ENCODE data around the gene NR6A1.

Gene NR6A1

GRCh38 chr9:124780757-124781151, 9.6 kb upstream of the NR6A1 start:
- TF ChIP-seq CTCF (IDR thresholded peaks at IDR 0.05; ENCODE audit: low read depth, low read length): no peak
- DNase-seq (ENCODE audit: extremely low read depth, low read depth): no peak

DNA sequence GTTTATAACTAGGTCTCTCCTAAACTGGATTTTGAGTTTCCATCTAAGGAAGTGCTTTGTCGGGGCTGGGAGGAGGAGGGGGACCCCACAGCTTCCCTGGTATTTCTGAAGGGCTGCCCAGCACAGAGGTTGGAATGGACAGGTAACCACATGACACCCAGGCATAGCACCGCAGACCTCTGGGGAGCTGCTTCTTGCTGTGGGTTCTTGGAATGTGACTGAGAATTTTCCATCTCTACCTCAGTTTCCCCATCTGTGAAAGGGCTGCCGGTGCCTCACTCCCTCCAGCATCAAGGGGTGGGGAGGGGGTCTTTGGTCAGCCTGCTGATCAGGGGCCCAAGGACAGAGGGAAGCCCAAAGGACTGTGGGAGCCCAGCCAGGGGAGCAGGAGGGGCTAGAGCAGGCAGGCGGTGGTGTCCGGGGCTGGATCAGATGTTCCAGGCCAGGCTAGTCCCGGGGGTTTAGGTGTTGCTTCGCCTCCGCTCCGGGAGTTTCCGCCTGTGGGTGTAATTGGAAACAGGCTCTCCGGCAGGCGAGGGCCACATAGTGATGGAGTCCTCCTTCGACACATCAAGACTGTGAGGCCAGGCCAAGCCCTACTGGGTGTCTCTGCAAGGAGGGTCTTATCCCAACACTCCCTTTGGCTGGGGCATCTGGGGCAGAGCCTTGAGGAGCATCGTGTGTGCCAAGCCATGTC, 9.1 kb upstream of the NR6A1 start:
- no peak for TF ChIP-seq CTCF (IDR thresholded peaks at IDR 0.05; ENCODE audit: low read depth, low read length)
- no peak for DNase-seq (ENCODE audit: extremely low read depth, low read depth)

DNA sequence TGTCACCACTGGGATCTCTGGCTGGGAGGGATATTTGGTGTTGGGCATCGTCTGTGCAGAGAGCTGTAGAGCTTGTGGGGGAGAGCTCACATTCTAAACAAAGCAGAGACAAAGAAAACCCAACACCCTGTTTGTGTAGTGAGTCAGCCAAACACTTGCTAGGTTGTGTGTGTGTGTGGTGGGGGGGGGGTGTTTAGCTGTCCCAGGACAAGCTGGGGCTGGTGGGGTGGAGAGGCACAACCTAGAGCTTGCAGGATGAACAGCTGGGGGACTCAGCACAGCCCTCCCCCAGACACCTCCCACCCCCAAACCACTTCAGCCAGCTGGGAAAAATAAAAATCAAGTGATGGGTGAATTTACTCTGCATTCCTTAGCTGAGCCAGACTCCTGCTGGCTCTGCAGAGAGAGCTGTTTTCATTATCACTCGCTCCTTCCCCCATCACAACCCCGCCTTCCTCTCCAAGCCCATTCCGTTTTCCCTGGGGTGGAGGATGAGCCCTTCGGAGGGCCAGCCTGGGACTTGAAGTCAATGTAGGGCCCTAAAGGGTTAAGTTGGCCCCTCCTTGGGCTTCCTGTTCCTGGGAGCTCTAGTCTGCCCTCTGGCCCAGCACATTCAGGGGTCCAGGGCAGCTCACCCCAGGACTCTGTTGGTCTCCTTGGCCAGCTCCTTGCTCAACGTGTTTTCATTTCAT, 8.4 kb upstream of the NR6A1 start:
- DNase-seq (ENCODE audit: extremely low read depth, low read depth): peak; percentile 85
- TF ChIP-seq CTCF (IDR thresholded peaks at IDR 0.05; ENCODE audit: low read depth, low read length): no peak

DNA sequence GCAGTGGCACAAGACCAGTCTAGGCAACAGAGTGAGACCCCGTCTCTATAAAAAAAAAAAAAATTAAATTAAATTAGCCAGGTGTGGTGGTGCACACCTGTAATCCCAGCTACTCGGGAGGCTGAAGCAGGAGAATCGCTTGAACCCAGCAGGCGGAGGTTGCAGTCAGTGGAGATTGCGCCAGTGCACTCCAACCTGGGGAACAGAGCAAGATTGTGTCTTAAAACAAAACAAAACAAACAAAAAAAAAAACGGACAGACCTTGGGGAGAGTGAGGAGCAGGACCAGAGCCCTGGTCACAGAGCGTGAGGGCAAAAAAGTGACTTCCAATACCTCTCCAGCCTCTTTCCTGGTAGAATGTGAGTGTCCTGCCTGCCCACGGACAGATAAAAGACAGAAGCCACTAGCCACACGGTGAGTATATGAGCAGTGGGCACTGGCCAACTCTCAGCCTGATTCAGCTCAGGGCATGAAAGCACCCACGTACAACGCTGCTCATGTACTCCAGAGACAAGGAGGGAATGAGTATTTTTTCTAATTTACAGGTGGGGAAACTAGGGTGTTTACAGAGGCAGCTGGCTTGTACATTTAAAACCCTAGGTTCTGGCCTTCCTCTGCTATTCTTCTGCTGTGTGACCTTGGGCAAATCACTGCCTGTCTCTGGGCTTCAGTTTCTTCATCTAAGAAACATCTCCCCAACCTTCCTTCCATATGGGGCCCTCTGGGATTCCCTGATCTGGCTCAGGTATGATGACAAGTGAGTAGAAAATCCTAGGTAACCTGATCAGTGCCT, 7.7 kb upstream of the NR6A1 start:
- TF ChIP-seq CTCF (IDR thresholded peaks at IDR 0.05; ENCODE audit: low read depth, low read length): no peak
- DNase-seq (ENCODE audit: extremely low read depth, low read depth): no peak

GRCh38 chr9:124776954-124777648, 6.0 kb upstream of the NR6A1 start, which contains the start of gene OLFML2A:
OLFML2A (plus strand) TSS chr9:124777133; CDS start chr9:124777271, 138 bp downstream.
- DNase-seq (ENCODE audit: extremely low read depth, low read depth): no peak
- peak; percentile 2 for TF ChIP-seq CTCF (IDR thresholded peaks at IDR 0.05; ENCODE audit: low read depth, low read length)

DNA sequence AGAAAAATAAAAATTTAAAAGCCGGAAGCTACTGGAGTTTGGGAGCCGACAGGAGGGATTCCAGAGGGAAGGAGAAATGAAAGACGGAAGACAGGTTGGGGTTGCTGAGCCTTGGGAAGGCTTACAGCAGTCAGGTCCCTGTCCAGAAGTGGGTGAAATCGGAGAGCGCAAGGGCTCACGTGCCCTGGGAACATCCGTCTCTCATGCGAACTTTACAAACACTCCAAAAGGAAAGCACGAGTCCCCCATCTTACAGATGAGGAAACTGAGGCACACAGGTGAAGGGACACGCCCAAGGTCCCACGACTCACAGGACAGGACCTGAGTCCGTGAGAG, 5.5 kb upstream of the NR6A1 start:
- TF ChIP-seq CTCF (IDR thresholded peaks at IDR 0.05; ENCODE audit: low read depth, low read length): no peak
- no peak for DNase-seq (ENCODE audit: extremely low read depth, low read depth)
